KOPT-K1 (cell line): ENCODE data around the gene C1orf21.
"Not testable (repeated sequence)": the region's sequence is repeated elsewhere in the genome, so short reads cannot be mapped to it uniquely, and the experiment has no call there.

ENCODE experiments used
- H3K27ac ChIP-seq: fragments of 200-600 bp; sonication (generic); 2 replicates; pipeline ENCODE4 v1.5.1; 2016; ENCODE audit warnings: antibody characterized with exemption, mild to moderate bottlenecking, low read depth, low read length; ENCODE audit not compliant: poor library complexity, severe bottlenecking
- H3K36me3 ChIP-seq: fragments of 200-600 bp; sonication (generic); 2 replicates; pipeline ENCODE4 v1.5.1; 2017; ENCODE audit warnings: antibody characterized with exemption, mild to moderate bottlenecking, low read length, moderate library complexity; ENCODE audit not compliant: insufficient read depth
- H3K9me3 ChIP-seq: fragments of 200-600 bp; sonication (generic); 2 replicates; pipeline ENCODE4 v1.5.1; 2017; ENCODE audit warnings: antibody characterized with exemption, low read length, mild to moderate bottlenecking; ENCODE audit not compliant: insufficient read depth, poor library complexity, severe bottlenecking

The C1orf21 gene

DNA sequence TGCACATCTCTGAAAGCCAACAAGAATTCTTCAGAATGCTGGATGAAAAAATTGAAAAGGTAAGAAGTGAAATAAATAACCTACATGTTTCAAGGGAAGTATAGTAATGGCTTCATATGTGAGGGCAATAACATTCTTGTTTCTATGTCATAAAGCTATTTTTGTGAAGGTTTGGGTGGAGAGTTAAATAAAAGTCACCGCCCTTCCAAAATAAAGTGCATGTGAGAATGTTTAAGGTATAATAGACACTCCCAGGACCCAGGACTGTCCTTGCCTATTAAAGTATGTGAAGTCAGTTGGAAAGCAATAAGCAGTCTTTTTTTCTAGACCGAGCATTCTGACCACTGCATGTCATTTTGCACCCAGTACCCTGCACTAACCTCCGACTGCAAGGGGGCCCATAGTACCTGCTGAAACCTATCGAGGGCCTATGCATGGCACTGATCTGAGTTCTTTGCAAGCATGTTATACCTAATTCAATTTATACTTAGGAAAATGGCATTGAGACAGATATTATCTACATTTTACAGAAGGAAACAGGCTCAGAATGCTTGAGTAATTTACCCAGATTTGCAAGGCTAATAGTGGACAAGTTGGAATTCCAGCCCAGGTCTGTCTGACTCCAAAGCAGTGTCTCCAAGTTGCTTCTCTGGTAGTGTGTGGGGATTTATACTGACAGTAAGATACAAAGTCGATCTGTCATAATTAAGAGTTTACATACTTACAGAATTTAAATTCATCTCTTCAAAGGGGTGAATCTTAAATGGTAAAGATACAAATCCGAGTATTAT, 211.8 kb downstream of the C1orf21 start:
- H3K9me3 ChIP-seq, result no peaks in the 10 kb centered on the region
- H3K27ac ChIP-seq, result no peak overlapping the region
- no peaks in the 10 kb centered on the region for H3K36me3 ChIP-seq

- no peaks in the 10 kb centered on the region for H3K9me3 ChIP-seq
- no peak overlapping the region for H3K27ac ChIP-seq
- H3K36me3 ChIP-seq, result no peaks in the 10 kb centered on the region
Observed at GRCh38 chr1:184604152-184604900, 217.5 kb downstream of the C1orf21 start.

- Histone ChIP-seq H3K36me3 (no peaks in the 10 kb centered on the region), H3K9me3 (no peaks in the 10 kb centered on the region), H3K27ac (no peak overlapping the region)
Observed at GRCh38 chr1:184605941-184606340, 219.1 kb downstream of the C1orf21 start.

DNA sequence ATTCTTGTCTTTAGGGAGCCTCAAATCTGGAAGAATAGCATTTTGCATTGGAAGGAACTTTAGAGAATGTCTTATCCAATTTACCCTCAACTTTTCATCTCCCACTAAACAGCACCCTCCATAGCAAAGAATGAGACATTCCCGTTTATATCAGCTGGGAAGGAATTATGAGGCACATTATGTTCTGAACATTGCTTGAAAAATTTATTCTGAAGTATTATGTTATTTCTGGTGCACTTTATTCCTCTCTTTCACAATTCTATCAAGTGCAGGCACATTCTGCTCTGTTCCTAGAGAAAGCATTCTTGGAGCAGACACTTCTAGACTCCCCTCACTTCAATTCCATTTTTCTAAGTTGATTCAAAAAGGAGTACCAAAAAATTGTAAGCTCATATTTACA, 220.0 kb downstream of the C1orf21 start:
- H3K36me3 ChIP-seq, result no peaks in the 10 kb centered on the region
- no peak overlapping the region for H3K27ac ChIP-seq
- no peaks in the 10 kb centered on the region for H3K9me3 ChIP-seq

GRCh38 chr1:184608581-184608980, 221.8 kb downstream of the C1orf21 start:
- no peaks in the 10 kb centered on the region for H3K36me3 ChIP-seq
- H3K9me3 ChIP-seq, result no peaks in the 10 kb centered on the region
- no peak overlapping the region for H3K27ac ChIP-seq

GRCh38 chr1:184608990-184609389, 222.2 kb downstream of the C1orf21 start:
- no peaks in the 10 kb centered on the region for H3K9me3 ChIP-seq
- H3K27ac ChIP-seq, result no peak overlapping the region
- no peaks in the 10 kb centered on the region for H3K36me3 ChIP-seq

DNA sequence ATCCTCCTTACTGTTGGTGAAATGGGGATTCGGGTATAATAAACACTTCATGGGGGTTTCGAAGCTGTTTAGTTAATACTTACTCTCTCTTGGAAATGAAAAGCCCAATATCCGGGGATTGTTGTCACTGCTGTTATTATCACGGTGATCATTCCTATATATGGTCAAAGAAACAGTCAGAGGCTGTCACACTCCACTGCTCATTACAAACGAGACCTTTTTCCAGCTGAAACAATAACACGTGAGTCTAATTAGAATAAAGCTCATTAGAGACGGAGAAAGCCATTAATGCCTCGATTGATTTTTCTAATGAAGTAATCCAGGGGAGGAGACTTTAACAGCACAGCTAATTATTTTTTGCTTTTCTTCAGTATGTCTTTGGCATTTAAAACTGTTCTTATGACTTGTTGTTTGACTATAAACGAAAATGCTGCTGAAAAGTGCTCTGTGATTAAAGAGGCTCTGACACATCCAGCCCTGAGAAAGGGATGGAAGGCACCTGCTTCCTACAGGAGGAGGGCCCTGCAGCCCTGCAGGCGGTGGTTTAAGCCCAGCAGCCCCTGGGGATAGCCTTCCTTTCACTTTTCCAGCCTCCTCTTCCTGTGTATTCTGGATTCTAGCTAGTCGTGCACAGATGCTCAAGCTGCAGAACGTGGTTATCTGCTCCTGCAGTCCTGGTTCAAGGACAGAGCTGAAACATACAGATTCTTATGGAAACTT, 224.2 kb downstream of the C1orf21 start:
- Histone ChIP-seq H3K27ac (no peak overlapping the region), H3K36me3 (no peaks in the 10 kb centered on the region), H3K9me3 (no peaks in the 10 kb centered on the region)

GRCh38 chr1:184612229-184612628, 225.4 kb downstream of the C1orf21 start:
- not testable (repeated sequence) for H3K9me3 ChIP-seq, H3K27ac ChIP-seq, H3K36me3 ChIP-seq

DNA sequence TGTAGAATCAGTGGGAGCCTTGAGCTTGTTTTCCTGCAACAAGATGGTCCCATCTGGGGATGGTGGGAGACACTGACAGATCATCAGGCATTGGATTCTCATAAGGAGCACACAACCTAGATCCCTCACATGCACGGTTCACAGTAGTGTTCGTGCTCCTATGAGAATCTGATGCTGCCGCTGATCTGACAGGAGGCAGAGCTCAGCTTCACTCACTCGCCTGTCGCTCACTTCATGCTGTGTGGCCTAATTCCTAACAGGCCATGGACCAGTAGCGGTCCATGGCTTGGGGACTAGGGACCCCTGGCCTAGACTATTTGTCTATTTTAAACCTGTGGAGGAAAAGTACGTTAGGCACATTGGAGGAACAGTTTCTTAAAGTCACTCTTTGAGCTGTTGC, 227.8 kb downstream of the C1orf21 start:
- H3K36me3 ChIP-seq, result no peaks in the 10 kb centered on the region
- H3K27ac ChIP-seq, result no peak overlapping the region
- H3K9me3 ChIP-seq, result no peaks in the 10 kb centered on the region

GRCh38 chr1:184615301-184615700, 228.5 kb downstream of the C1orf21 start:
- Histone ChIP-seq H3K36me3 (no peaks in the 10 kb centered on the region), H3K27ac (no peak overlapping the region), H3K9me3 (no peaks in the 10 kb centered on the region)

GRCh38 chr1:184616504-184616903, 229.7 kb downstream of the C1orf21 start:
- Histone ChIP-seq H3K27ac (no peak overlapping the region), H3K9me3 (no peaks in the 10 kb centered on the region), H3K36me3 (no peaks in the 10 kb centered on the region)

GRCh38 chr1:184617433-184618029, 230.7 kb downstream of the C1orf21 start:
- Histone ChIP-seq H3K27ac (no peak overlapping the region), H3K36me3 (no peaks in the 10 kb centered on the region)

DNA sequence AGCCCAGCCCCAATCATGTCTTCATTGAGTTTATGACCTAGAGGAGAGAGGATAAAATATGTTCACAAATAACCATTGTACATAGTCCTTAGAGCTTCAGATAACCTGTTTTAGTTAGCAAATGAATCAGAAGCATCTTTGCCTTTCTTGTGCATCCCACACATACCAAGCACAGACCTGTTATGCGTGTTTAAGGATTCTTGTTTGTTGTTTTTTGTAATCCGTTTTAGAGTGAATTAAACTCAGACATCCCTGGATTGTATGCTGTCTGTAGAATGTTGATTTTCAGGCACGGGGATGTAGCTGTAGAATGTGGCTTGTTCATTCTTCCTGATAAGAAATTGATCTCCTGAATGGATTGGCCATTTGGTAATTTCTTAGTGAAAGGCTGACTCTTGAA, 232.0 kb downstream of the C1orf21 start:
- Histone ChIP-seq H3K27ac (no peak overlapping the region), H3K36me3 (no peaks in the 10 kb centered on the region), H3K9me3 (no peaks in the 10 kb centered on the region)

More at GRCh38 chr1:184617433-184618029, 230.7 kb downstream of the C1orf21 start:
- H3K9me3 ChIP-seq, result no peaks in the 10 kb centered on the region

GRCh38 chr1:184620469-184620868, 233.6 kb downstream of the C1orf21 start:
- Histone ChIP-seq H3K27ac (no peak overlapping the region), H3K9me3 (no peaks in the 10 kb centered on the region), H3K36me3 (no peaks in the 10 kb centered on the region)

DNA sequence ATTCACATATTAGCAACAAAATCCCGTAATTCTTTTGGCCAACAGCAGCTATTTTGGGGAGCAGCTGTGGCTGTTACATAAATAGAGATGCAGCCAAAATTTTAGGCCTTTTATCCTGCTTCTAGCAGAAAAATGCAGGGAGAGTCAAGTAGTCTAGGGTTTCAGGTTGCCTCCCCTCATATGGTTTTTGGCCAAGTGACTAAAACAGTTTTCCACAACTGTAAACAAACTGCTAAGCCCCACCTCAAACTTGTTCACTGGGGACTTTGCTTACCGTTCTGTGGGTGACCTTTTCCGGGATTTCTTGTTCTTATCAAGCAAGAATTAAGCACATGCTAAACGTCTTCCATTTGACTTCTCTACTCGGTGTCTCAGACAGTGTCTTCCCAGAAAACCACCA, 234.4 kb downstream of the C1orf21 start:
- Histone ChIP-seq H3K27ac (no peak overlapping the region), H3K9me3 (no peaks in the 10 kb centered on the region), H3K36me3 (no peaks in the 10 kb centered on the region)
